Measurements from ENCODE around the gene IL13. TPM values are rescaled to one million over a fixed set of nuclear protein-coding genes. Genes with fewer than 3 reads are reported as not detected.

IL13 gene
- total RNA-seq, 4 donors from 2014 or later, result not detected

DNA sequence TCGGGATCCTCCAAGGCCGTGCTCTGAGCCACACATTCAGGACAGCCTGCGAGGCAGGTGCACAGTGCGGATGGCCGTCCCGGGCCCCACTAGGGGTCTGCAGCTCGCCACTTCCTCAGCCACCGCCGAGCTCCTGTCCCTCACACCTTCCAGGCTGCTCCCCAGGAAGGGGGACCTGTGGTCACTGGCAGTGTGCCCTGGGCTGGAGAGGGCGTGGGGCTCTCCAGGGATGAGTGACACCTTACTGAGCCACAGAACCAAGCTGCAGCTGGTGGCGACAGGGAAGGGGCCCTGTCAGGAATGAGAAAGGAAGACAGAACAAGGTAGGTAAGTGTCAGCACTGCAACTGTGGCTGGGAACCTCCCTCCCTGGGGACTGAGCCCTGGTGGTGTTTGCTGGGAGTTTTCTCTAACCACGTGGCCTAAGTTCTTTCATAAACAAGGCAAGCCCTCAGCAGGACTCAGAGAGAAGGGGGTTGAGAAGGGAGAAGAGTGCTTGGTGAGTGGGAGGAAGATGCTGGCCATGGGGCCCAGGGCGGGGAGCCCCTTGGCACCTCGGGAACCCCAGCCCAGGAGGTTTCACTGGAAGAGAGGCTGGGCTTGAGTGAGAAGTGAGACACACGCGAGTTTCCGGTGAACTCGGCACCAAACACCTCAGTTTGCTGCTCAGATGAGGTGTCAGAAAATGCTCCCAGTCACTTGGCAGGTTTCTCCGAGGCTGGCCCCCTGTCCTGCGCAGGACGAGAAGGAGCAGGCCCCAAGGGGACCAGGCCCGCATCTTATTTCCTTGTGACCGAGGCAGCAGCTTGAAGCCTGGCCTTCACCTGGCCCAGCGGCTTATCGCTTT lies 5.2 kb downstream of the IL13 start:
- intact Hi-C loops (cut with DNase I), result no loop called here
- no peak overlapping the region for H3K27ac ChIP-seq
- TF ChIP-seq, protein P1, sequence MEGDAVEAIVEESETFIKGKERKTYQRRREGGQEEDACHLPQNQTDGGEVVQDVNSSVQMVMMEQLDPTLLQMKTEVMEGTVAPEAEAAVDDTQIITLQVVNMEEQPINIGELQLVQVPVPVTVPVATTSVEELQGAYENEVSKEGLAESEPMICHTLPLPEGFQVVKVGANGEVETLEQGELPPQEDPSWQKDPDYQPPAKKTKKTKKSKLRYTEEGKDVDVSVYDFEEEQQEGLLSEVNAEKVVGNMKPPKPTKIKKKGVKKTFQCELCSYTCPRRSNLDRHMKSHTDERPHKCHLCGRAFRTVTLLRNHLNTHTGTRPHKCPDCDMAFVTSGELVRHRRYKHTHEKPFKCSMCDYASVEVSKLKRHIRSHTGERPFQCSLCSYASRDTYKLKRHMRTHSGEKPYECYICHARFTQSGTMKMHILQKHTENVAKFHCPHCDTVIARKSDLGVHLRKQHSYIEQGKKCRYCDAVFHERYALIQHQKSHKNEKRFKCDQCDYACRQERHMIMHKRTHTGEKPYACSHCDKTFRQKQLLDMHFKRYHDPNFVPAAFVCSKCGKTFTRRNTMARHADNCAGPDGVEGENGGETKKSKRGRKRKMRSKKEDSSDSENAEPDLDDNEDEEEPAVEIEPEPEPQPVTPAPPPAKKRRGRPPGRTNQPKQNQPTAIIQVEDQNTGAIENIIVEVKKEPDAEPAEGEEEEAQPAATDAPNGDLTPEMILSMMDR (IDR thresholded peaks at IDR 0.05), result peak in 1 of 6 experiments; percentile 11
- no peak for TF ChIP-seq POLR2A (IDR thresholded peaks at IDR 0.05)
- 66 to 69% methylated on average over 24 of the region's 25 CpGs for WGBS, 2 donors
- H3K27me3 ChIP-seq, result no peaks in the 10 kb centered on the region
- no peaks in the 10 kb centered on the region for H3K36me3 ChIP-seq
- no peaks in the 10 kb centered on the region for H3K4me1 ChIP-seq
- peak in 1 of 2 donors; percentile 15 for DNase-seq
- H3K9me3 ChIP-seq, result no peaks in the 10 kb centered on the region
- no peak overlapping the region for H3K4me3 ChIP-seq (replicated peaks in 1 of 3)

DNA sequence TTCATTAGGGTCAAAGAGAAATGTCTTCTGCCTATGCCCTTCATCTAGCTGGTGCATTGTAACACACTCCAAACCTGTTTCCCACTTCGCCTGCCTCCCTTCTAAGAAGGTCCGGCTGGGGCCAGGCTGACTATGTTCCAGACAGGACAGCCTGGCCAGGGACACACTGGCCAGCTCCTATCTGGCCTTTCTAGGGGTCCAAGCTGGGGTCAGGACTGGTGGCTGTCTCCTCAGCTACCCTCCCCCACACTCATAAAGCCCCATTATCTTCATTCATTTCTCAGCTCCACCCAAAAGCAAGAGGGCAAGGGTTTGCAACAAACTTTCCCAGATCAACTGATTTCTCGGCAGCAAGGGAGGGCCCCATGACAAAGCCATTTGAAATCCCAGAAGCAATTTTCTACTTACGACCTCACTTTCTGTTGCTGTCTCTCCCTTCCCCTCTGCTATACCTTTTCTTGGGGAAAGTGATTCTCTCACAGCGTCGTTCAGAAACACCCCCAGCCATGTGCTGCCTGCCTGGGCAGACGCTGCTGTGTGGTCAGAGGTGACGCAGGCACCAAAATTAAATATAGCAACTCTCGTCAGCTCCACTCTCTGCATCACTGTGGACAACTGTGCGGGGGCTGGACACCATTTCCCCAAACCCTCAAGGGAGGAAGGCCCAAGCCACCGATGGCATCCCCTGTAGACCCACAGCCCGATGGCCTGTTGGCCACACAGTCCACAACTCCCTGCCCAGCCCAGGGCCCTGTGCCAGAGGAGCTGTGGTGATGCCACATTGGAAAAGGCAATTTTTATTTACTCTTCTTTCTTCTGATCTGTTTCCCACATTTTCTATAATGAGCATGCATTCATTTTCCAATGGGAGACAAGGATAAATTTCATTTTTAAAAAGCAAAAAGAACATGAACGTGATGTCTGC lies 6.1 kb downstream of the IL13 start:
- no peaks in the 10 kb centered on the region for H3K4me1 ChIP-seq
- H3K27ac ChIP-seq, result no peak overlapping the region
- no peaks in the 10 kb centered on the region for H3K9me3 ChIP-seq
- H3K27me3 ChIP-seq, result no peaks in the 10 kb centered on the region
- no peaks in the 10 kb centered on the region for H3K36me3 ChIP-seq
- no peak for TF ChIP-seq POLR2A (IDR thresholded peaks at IDR 0.05)
- TF ChIP-seq, protein P1 (IDR thresholded peaks at IDR 0.05), result no peak
- intact Hi-C loops (cut with DNase I), result no loop called here
- WGBS, 2 donors, result 81 to 91% methylated on average over 12 to 13 of the region's 13 CpGs
- no peak for DNase-seq
- no peak overlapping the region for H3K4me3 ChIP-seq (replicated peaks in 1 of 3)

DNA sequence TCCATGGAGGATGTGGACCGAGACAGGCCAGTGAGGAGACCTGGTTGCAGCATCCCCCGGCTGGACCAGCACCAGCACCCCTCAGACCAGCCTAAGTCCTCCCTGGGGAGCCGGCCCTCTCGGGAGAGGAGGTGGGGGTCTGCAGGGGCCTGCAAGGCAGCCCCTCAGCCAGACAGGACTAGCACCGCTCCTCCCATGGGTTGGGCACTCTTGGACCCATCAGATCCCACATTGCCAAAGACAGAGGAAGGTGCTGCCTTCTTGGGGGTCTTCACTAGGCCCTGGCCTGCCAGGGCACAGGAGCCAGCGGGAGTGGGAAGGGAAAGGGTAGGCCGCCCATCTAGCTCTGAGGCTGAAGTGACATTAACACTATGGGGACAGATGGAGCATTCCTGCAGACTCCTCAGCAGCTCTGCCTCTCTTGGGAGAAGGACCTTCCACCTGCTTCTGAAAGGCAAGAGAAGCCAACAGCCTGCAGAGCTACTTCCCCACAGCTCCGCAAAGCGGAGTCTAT lies 6.8 kb downstream of the IL13 start:
- Histone ChIP-seq H3K27ac (no peak overlapping the region), H3K27me3 (no peaks in the 10 kb centered on the region), H3K36me3 (no peaks in the 10 kb centered on the region), H3K4me1 (no peaks in the 10 kb centered on the region), H3K4me3 (replicated peaks in 1 of 3) (no peak overlapping the region), H3K9me3 (no peaks in the 10 kb centered on the region)
- no peak for DNase-seq
- TF ChIP-seq, protein P1 (IDR thresholded peaks at IDR 0.05), result no peak
- TF ChIP-seq POLR2A (IDR thresholded peaks at IDR 0.05), result no peak
- 97 to 98% methylated on average over 7 to 8 of the region's 9 CpGs for WGBS, 2 donors
- intact Hi-C loops (cut with DNase I), result no loop called here

DNA sequence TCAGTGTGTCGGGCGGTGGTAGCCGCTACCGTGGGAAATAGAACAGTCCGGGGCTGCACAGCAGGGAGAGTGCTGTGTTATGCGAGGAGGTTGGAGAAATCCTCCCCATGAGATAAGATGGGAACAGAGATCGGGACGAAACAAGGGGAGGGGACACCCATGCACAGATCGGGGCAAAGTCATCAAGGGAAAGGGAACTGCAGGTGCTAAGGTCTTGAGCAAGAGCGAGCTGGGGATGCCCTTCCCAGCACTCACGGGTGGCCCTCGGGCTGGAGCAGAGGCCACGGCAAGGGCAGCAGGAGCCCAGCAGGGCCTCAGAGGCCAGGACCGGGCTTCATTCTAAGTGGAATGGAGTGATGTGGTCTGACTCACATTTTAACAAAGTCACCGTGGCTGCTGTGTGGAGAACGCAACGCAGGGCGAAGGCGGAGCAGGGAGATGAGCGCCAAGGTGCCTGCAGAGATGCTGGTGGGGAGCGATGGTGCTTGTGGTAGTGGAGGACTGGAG lies 7.7 kb downstream of the IL13 start:
- no peaks in the 10 kb centered on the region for H3K27me3 ChIP-seq
- no peaks in the 10 kb centered on the region for H3K9me3 ChIP-seq
- H3K27ac ChIP-seq, result no peak overlapping the region
- DNase-seq, result no peak
- H3K36me3 ChIP-seq, result no peaks in the 10 kb centered on the region
- 89 to 91% methylated on average over 21 of the region's 21 CpGs for WGBS, 2 donors
- H3K4me1 ChIP-seq, result no peaks in the 10 kb centered on the region
- H3K4me3 ChIP-seq (replicated peaks in 1 of 3), result no peak overlapping the region
- no peak for TF ChIP-seq POLR2A (IDR thresholded peaks at IDR 0.05)
- TF ChIP-seq, protein P1 (IDR thresholded peaks at IDR 0.05), result no peak
- intact Hi-C loops (cut with DNase I), result no loop called here

Data from thyroid gland (tissue), 4 donors.